HG03469 (cell line): ENCODE data around the gene CNKSR3.

Source experiments
- ATAC-seq: cut with Tn5 transposase; IDR thresholded peaks from one replicate; pipeline ENCODE4 v1.9.1; 2021; ENCODE audit warnings: mild to moderate bottlenecking, moderate library complexity, moderate number of reproducible peaks; ENCODE audit not compliant: unreplicated experiment

The CNKSR3 gene

DNA sequence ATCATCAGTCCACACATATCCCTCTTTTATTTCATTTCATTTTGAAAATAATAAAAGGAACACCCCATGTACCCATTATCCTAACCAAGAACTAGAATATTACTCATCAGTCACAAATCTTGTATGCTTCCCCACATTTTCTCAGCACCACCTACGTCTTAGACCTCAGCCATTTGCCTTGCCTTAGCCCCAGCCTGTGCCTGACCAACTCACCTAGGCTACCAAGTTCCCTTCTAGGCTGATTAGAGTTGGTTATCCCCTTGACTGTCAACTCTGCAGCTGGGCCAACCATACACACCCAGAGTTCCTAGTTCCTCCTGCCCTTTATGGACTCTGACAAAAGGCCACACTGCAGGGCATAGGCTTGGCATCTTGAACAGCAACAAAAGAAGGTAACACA, 120.5 kb downstream of the CNKSR3 start:
- ATAC-seq: no peak

DNA sequence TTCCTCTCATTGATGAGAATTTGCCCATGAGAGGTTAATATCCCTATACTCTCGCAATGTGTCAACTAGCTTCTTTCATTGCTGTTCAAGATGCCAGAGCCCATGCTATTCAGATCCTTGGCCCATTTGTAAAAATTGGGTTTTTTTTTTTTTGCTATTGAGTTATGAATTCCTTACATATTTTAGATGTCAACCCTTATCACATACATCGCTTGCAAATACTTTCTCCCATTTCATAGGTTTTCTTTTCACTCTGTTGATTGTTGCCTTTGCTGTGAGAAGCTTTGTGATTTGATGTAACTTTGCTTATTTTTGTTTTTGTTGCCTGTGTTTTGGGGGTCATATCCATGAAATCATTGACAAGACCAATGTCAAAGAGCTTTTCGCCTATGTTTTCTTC, 121.7 kb downstream of the CNKSR3 start:
- no peak for ATAC-seq

DNA sequence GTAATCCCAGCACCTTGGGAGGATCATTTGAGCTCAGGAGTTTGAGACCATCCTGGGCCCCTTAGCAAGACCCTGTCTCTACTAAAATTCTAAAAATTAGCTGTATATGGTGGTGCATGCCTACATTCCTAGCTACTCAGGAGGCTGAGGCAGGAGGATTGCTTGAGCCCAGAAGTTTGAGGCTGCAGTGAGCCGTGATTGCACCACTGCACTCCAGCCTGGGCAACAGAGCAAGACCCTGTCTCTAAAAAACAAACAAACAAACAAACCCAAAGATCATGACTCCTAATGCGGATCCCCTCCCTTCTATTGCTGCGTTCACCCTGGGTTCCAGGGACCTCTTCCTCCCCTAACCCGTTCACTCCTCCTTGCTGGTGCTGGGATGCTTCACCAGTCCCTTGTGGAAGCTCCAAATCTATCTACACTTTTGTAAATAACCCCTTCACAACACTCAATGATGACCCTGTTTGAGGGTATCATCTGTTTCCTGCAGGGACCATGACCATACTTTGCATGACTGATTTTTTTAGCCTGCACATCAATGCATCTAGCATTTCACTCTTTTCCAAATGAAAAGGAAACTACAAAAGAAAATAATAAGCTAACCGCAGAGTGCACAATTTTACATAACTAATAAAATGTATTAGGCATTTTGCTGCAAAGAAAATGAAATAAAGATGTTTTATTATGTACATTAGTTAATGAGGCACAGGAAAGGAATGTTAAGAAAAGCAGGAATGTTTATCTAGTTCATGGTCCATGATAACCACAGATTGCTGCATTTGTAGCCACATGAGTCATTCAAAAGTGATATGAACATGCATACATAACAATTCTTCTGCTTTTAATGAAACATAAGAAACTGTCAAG, 123.4 kb downstream of the CNKSR3 start:
- no peak for ATAC-seq

DNA sequence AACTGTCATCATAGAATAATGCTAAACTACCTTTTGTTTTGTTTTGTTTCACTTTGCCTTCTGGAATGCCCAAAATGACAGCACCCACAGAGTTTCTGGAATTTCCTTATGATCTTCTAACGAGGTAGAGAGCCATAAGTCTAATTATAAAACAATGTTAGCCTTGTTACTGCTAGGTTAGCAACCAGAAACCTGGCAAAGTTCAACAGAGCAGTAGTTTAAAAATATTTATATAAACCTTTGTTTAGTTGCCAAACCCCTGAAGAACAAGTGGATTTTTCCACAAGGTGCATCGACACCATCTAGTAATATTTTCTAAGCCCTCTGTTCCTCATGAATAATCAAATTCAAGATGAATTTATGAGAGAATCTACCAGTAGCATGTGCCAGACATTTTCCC, 126.3 kb downstream of the CNKSR3 start:
- ATAC-seq: no peak

DNA sequence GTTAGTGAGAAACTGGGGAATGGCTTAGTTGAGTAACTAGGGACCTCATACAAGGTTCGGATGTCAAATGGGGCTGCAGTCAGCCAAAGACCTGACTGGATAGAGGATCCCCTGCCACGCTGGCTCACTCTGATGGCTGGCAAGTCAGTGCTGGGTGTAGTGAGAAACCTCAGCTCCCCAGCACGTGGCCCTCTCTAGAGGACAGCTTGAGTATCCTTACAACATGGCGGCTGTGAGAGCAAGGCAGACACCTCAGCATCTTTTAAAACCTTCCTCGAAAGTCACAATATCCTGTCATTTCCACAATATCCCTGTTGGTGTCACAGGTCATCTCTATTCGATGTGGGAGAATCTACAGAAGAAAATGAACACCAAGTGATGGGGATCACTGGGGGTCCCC, 127.2 kb downstream of the CNKSR3 start:
- ATAC-seq: no peak

DNA sequence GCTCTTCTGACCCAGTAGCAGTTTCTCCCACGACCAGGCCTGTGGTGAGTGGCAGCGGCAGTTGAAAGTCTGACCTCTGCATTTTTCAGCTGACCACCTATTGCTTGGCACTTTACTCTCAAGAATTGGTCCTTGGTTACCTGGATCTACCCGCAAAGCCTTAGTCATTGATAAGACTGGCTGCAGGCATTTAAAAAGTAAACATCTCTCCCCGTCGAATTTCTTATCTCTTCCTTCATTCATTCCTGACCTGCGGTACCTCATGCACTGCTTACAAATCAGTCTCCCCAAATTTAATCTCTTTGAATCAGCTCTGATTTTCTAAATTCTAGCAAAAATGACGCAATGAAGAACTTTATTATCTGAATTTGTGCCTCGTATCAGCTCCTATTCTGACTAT, 127.7 kb downstream of the CNKSR3 start:
- ATAC-seq: no peak

DNA sequence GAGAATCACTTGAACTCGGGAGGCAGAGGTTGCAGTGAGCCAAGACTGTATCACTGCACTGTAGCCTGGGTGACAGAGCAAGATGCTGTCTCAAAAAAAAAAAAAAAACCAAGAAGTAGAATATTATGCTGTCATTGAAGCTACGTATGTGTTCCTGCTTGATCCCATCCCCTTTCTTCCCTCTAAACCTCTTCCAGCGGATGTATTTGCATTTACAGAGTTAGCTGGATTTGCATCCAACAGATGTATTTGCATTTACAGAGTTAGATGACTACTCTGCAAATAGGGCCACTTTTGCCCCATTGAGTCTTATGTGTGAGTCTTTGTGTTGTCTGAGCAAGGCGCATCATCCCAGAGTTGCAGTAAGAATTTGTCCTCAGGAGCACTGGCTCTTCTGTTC, 128.9 kb downstream of the CNKSR3 start:
- ATAC-seq: no peak

DNA sequence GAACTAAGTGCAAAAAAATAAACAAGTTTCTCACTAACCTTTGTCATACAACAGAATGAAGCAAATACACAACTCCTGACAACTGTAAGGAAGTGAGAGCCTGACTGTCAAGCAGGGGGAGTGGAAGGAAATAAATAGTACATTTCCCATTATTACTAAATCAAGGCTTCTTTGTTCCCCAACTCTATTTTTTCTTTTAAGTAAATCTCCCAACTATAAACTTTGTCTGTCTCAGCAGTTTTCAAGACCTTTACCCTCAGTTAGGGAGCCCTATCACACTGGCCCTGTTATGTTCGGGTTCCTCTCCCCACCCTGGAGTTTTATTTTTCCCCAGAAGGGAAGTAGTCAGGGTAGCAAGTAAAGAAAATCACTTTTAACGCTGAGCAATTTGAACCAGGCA, 129.7 kb downstream of the CNKSR3 start:
- no peak for ATAC-seq

DNA sequence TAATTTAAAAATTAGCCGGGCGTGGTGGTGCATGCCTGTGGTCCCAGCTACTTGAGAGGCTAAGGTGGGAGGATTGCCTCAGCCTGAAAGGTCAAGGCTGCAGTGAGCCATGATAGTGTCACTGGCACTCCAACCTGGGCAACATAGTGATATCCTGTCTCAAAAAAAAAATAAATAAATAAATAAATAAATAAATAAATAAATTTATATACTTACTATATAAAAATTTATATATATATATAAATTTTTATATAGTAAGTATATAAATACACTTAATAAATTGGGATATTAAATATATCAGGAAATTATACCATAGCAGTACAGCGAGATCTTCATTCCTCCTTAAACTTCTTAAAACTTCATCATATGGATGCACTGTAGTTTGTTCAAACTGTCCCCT, 130.9 kb downstream of the CNKSR3 start:
- no peak for ATAC-seq

DNA sequence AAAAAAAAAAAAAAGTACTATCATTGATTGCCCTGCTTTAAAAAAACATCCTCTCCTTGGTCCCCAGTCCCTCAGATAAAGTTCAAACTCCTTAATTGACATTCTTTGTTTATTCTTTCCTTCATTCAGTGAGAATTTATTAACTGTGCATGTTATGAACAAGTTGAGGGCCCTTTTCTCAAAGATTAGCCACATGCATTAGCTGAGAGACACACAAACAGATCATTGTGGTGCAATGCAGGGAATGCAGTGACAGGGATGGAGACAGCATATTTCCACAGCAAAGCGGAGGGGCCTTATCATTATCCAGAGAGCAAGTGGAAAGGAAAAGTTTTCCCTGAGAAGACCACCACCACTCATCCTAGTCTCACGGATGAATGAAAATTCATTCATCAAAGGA, 132.0 kb downstream of the CNKSR3 start:
- no peak for ATAC-seq

DNA sequence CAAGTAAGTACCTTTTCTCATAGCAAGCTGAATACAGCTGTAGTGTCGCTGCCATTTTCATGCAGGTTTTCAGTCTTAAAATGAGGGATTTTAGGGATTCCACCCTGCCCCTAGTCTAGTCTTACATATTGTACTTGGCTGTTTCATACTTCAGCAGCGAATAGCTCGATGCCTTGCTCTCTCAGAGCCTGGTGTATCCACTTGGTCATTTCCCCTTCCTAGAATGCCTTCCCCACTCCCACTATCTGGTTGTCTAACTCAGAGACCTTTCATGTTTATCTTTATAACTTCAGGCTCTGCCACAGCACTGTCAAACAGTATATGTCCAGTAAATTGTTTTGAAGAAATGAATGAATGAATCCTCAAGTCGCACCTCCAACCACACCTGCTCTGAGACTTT, 132.8 kb downstream of the CNKSR3 start:
- ATAC-seq: no peak

DNA sequence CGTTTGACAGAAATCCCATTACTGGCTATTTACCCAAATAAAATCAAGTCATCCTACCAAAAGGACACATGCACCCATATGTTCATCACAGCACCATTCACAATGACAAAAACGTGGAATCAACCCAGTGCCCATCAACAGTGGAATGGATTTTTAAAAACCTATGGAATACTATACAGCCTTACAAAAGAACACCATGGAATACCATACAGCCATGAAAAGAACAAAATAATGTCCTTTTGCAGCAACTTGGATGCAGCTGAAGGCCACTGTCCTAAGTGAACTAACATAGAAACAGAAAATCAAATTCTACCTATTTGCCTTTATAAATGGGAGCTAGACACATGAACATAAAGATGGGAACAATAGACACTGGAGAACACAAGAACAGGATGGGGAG, 136.5 kb downstream of the CNKSR3 start:
- no peak for ATAC-seq

DNA sequence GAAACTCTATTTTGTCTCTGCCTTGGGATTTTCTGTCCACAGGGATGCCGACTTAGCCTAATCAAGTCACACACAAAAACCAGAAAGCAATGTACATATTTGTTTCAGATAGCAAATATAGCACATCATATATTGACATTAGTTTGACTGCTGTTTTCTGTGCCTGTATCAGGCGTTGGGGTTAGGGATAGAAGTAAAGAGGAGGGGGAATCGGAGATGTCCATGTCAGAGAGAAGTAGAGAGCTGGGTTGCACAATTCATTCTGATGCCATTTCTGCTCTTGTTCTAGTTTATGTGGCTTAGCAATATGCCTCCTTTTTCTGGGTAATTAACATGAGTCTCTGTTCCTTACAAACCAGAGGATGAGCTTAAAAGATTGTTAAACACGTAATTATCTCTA, 139.2 kb downstream of the CNKSR3 start:
- ATAC-seq: no peak

DNA sequence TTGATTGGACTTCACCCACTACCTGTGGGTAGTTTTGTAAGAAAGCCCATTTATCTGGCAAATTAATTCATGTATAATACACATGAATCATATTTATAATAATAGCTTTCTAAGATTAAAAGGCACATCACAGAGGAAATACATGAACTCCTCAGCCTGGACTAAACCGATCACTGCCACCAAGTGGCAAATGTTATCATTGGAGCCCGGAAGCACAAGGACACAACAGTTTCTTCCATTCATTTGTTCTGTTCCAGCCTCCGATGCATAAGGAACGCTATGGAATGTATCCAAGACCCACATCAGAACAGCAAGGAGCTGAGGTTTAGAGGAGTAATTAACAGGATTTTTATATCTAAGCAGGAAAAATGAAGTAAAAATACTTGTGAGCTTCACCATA, 139.9 kb downstream of the CNKSR3 start:
- peak; percentile 69 for ATAC-seq

DNA sequence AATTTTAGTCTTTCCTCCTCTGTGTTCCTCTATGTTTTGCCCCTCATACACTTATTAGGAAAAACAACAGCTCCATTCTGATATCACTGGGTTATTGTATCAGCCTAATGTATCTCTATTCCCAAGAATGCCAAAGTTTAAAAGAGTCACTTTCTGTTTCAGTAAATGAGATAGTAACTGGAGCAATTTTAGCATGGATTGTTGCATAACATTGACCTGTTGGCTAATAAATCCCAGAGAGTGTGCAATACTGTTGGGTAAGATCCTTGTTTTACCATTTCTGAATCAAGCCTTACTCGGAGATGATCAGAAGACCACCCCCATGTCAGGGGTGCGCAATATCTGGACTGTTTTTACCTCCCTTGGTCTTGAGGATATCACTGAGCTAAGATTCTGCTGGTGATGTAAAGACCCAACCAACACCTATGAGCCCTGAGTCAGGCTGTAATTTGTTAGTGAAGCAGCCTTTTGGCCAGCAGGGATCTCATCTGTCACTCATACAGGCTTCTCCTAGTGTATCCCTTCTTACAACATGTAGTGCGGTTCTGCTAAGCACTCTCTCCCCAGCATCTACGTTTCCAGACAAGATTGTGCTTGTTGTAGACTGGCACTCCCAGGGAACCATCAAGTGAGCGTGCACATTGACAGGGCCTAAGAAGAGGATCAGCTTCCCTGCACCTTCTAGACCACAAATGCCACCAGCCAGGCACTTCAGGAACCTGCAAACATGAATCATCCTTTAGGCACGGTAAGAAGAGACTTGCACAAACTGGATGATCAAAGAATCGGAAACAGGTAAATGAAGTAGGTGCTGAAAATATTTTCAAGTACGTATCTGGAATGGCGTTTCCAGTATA, 142.4 kb downstream of the CNKSR3 start:
- no peak for ATAC-seq

DNA sequence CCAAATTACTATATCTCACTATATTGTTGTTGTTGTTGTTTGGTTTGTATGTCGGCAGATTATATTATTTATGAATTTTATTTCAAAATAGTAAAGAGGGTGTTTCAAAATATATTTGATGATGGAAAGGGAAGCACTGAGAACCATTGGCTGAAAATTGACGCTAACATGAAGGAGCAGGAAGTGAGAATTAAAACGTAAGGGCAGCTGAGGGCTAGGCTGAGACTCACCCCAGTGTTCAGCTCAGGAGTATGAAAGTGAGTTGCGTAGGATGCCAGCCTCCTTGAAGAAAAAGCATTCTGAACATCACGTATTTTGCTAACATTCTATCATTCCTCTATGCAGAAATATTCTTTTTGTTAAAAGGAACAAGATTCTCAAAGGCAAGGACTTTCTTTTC, 143.1 kb downstream of the CNKSR3 start:
- ATAC-seq: no peak

DNA sequence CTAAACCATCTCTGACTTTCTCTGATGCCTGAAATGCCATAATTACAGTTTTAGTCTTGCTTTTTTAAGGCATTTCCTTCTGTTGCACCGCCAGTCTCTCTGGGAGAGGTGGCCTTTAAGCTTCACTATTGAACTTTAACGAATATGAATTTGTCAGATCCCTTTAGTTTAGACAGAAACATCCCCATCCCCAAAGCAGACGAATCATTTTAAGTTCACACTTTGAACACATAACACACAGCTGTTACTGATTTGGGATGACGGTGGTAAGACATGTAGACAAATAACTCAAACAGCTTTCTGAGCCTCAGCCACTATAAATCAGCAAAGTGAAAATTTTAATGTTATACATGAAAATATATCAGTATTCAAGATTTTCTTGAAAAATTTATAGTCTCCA, 146.7 kb downstream of the CNKSR3 start:
- no peak for ATAC-seq

DNA sequence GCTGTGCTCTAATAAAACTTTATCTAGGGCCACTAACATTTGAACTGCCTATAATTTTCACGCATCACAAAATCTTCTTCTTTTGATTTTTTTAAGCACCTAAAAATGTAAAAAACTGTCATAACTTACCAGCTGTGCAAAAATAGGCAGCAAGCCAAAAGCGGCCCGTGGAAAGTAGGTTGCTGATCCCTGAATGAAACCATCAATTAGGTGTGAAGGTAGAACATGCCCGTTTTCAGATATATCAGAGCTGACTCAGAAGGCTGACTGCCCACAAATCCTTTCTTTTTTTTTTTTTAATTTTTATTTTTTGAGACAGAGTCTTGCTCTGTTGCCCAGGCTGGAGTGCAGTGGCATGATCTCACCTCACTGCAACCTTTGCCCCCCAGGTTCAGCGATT, 149.0 kb downstream of the CNKSR3 start:
- ATAC-seq: no peak

DNA sequence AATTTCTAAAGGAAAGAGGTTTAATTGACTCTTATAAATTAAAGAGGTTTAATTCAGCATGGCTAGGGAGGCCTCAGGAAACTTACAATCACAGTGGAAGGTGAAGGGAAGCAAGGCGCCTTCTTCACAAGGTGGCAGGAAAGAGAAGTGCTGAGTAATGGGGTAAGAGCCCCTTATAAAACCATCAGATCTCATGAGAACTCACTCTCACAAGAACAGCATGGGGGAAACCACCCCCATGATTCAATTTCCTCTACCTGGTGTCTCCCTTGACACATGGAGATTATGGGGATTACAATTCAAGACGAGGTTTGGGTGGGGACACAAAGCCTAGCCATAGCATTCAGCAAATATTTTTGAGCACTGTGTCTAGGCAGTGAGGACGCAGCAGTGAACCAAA, 150.0 kb downstream of the CNKSR3 start:
- ATAC-seq: no peak

DNA sequence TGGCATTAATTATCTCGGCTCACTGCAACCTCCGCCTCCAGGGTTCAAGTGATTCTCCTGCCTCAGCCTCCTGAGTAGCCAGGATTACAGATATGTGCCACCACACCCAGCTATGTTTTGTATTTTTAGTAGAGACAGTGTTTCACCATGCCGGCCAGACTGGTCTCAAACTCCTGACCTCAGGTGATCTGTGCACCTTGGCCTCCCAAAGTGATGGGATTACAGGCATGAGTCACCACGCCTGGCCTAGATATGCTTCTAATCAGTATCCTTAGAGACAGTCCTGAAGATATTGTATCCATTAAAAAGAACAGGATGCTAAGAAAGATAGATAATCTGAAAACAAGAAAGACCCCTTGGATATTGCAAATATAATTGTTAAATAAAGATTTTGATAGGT, 150.8 kb downstream of the CNKSR3 start:
- no peak for ATAC-seq

DNA sequence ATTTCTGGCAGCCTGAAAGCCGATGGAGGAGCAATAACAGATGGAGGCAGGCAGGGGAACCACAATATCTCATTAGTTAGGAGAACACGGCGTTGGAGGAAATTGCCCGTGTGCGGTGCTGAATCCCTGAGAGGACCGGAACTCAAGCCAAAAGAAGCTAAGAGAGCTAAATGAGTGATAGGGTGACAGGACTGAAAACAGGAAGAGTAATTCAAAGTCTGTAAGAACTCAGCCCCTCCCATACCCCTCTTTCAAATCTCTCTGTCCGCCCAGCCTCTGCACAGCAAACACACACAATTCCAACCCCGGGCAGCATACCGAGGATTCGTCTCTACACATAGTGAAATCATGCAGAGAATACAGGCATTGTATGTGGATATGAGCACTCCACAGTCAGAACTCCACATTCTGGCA, 151.3 kb downstream of the CNKSR3 start:
- no peak for ATAC-seq

DNA sequence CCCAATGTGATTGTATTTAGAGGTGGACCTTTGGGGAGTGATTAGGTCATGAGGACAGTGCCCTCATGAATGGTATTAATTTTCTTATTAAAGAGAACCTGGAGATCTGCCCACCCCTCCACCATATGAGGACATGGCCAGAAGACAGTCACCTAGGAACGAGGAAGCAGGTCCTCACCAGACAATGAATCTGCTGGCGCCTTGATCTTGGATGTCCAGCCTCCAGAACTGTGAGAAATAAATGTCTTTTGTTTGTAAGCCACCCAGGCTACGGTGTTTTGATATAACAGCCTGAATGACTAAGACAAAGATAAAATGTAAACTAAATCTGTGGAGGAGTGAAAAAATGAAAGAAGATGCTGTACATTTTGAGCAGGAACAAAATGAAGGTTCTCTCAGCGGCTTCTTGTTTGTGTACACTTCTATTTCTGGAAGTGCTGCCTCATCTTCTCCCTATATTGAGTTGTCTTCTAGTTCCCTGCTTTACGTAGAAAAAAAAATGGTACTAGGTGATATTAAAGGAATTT, 152.4 kb downstream of the CNKSR3 start:
- no peak for ATAC-seq
